Kidney (tissue), 14 donors: ENCODE data around the gene BMP7. TPM values are rescaled to one million over a fixed set of nuclear protein-coding genes. Genes with fewer than 3 reads are reported as not detected.
A peak's percentile ranks its signal among the peaks of the same experiment; 100 is the strongest.

ENCODE experiments used
- DNase-seq, 5 donors: peaks; one replicate each; pipeline ENCODE4 v3.0.0-alpha.2; 2013 to 2020
- FAIRE-seq: peaks from 2 replicates; lab custom pipeline; 2012; peaks lifted over from hg19 to GRCh38; lab: Jason Lieb, UNC
- H3K27ac ChIP-seq, 2 donors: one replicate each; pipeline ENCODE4 v1.7.0; 2013; ENCODE audit warnings: low read depth in 2 of 2, low read length in 2 of 2, inconsistent platforms in 1 of 2
- H3K27me3 ChIP-seq: one replicate; pipeline ENCODE4 v1.7.1; 2013; ENCODE audit warnings: low read length, inconsistent platforms; ENCODE audit not compliant: control insufficient read depth, insufficient read depth
- H3K36me3 ChIP-seq, 3 donors: one replicate each; pipeline versions ENCODE4 v1.7.0 to v1.7.1; 2013; ENCODE audit warnings: low read length in 3 of 3, control low read depth in 1 of 3, inconsistent platforms in 1 of 3; ENCODE audit not compliant: insufficient read depth in 3 of 3, control insufficient read depth in 2 of 3
- H3K4me1 ChIP-seq, 3 donors: one replicate each; pipeline versions ENCODE4 v1.7.0 to v1.7.1; 2013; ENCODE audit warnings: low read length in 3 of 3, inconsistent platforms in 1 of 3, low read depth in 1 of 3; ENCODE audit not compliant: control insufficient read depth in 2 of 3, insufficient read depth in 2 of 3
- H3K4me3 ChIP-seq, 3 donors: one replicate each; pipeline versions ENCODE4 v1.7.0 to v1.8.1; 2013; ENCODE audit warnings: low read length in 3 of 3, control low read depth in 1 of 3, inconsistent platforms in 1 of 3
- H3K9ac ChIP-seq, 3 donors: one replicate each; pipeline versions ENCODE4 v1.7.0 to v1.7.1; 2013; ENCODE audit warnings: low read length in 3 of 3, control low read depth in 1 of 3, inconsistent platforms in 1 of 3
- H3K9me3 ChIP-seq, 3 donors: one replicate each; pipeline versions ENCODE4 v1.7.0 to v1.7.1; 2013; ENCODE audit warnings: low read length in 3 of 3, control low read depth in 1 of 3, inconsistent platforms in 1 of 3; ENCODE audit not compliant: control insufficient read depth in 2 of 3, insufficient read depth in 1 of 3
- CTCF ChIP-seq: IDR thresholded peaks from 3 replicates; pipeline ENCODE4 v1.5.1; 2012; ENCODE audit warnings: mild to moderate bottlenecking, moderate library complexity, borderline replicate concordance; ENCODE audit not compliant: insufficient read depth; ENCODE audit errors: extremely low read depth
- intact Hi-C: fragments of 100-400 bp; cut with DNase I; formaldehyde crosslinking; loops from one replicate; pipeline ENCODE4 v1.11.1; 2022
- polyA plus RNA-seq: library from polyadenylated mRNA; stranded (reverse); fragments of 350-450 nt; fragmentation: Illumina TruSeq; extraction: RNeasy Lipid Tissue Mini Kit (QIAGEN cat#74804); gene quantifications from one replicate; pipeline ENCODE4 v1.2.3, GENCODE V29; 2014; ENCODE audit warnings: low read depth, low replicate concordance; ENCODE audit not compliant: insufficient read depth
- total RNA-seq: library from RNA; stranded (reverse); fragmentation: NEBNext Ultra II Directional; extraction: Animal tissue kit (Norgen Biotek cat#: 25700); gene quantifications from one replicate; pipeline ENCODE4 v1.2.1, GENCODE V29; 2021
- donor health status: control.
- donor health status: control.
- donor health status: control.
- donor health status: control.
- donor health status: control.
- donor health status: DM: yes; HTN: yes; CAD: no.
- donor health status: Normal renal cell carcinoma (clear cell type).

The BMP7 gene
- total and polyA plus RNA-seq, 2 donors from 2014 or later, result 1.6 to 11.3 TPM

GRCh38 chr20:57249772-57250171 lies 16.7 kb downstream of the BMP7 start:
- Histone ChIP-seq H3K9me3 (no peaks in the 10 kb centered on the region), H3K4me3 (no peak overlapping the region), H3K27ac (no peak overlapping the region), H3K27me3 (no peaks in the 10 kb centered on the region), H3K4me1 (peaks cover 0 to 2% (median 0%) of the 10 kb centered on the region in 3 donors), H3K9ac (no peak overlapping the region), H3K36me3 (no peaks in the 10 kb centered on the region)
- TF ChIP-seq CTCF, result no peak
- FAIRE-seq (no peak), DNase-seq (no peak)
- intact Hi-C loops, result no loop called here

GRCh38 chr20:57249073-57249472 lies 17.4 kb downstream of the BMP7 start:
- intact Hi-C loops, result no loop called here
- TF ChIP-seq CTCF, result no peak

GRCh38 chr20:57248132-57248797 lies 18.2 kb downstream of the BMP7 start:
- DNase-seq (peak in 1 of 5 donors; percentile 17), FAIRE-seq (no peak)
- H3K9ac ChIP-seq, result peak overlapping the region in 1 of 3 donors; percentile 7
- H3K9me3 ChIP-seq, result no peaks in the 10 kb centered on the region
- no peaks in the 10 kb centered on the region for H3K27me3 ChIP-seq
- intact Hi-C loops, result no loop called here
- H3K4me1 ChIP-seq, result peaks cover 0 to 2% (median 0%) of the 10 kb centered on the region in 3 donors
- H3K36me3 ChIP-seq, result no peaks in the 10 kb centered on the region
- H3K27ac ChIP-seq, result no peak overlapping the region
- TF ChIP-seq CTCF, result no peak
- H3K4me3 ChIP-seq, result no peak overlapping the region

More at GRCh38 chr20:57249073-57249472, 17.4 kb downstream of the BMP7 start:
- peaks cover 0 to 2% (median 0%) of the 10 kb centered on the region in 3 donors for H3K4me1 ChIP-seq
- no peaks in the 10 kb centered on the region for H3K27me3 ChIP-seq
- FAIRE-seq (no peak), DNase-seq (no peak)
- no peak overlapping the region for H3K9ac ChIP-seq
- no peaks in the 10 kb centered on the region for H3K9me3 ChIP-seq
- no peaks in the 10 kb centered on the region for H3K36me3 ChIP-seq
- H3K27ac ChIP-seq, result no peak overlapping the region
- H3K4me3 ChIP-seq, result no peak overlapping the region
